Esophagus squamous epithelium (tissue), 4 donors: ENCODE results near the gene NCR1.
"Not testable (repeated sequence)": the region's sequence is repeated elsewhere in the genome, so short reads cannot be mapped to it uniquely, and the experiment has no call there.

Experiments used
- CTCF ChIP-seq, 6 experiments: fragments of 450-650 bp in 4 of 6; fragments of 200-600 bp in 2 of 6; sonication (generic) in 2 of 6; IDR thresholded peaks; one replicate each; pipeline ENCODE4 v1.5.1; 2016 to 2019; ENCODE audit warnings: antibody characterized with exemption in 6 of 6, mild to moderate bottlenecking in 4 of 6, moderate library complexity in 4 of 6
- POLR2A ChIP-seq, 4 donors: fragments of 450-650 bp; IDR thresholded peaks; one replicate each; pipeline ENCODE4 v1.6.1; 2017; ENCODE audit warnings: antibody characterized with exemption in 4 of 4, mild to moderate bottlenecking in 4 of 4, moderate library complexity in 3 of 4

GRCh38 chr19:54904261-54904660 is 1.7 kb upstream of the NCR1 start:
- not testable (repeated sequence) for TF ChIP-seq CTCF, POLR2A (IDR thresholded peaks at IDR 0.05)
